Epithelial cell of umbilical artery (primary cell): Measurements from ENCODE around the gene PSME3IP1. TPM values are rescaled to one million over a fixed set of nuclear protein-coding genes. Genes with fewer than 3 reads are reported as not detected.

Source experiments
- total RNA-seq: library from RNA; depleted of rRNA; stranded (reverse); fragments of >200 nt; gene quantifications from 2 replicates; pipeline ENCODE4 v1.2.3, GENCODE V29; 2014

PSME3IP1 gene
- total RNA-seq = 84.8 and 96.1 TPM in 2 replicates

GRCh38 chr16:57185945-57186871 lies at the start of gene PSME3IP1, which contains the start of gene RSPRY1:
Gene PSME3IP1 (minus strand): TSS chr16:57186039. CDS start chr16:57173854, 12,185 bp downstream.
Gene RSPRY1 (plus strand): TSS chr16:57186329. CDS start chr16:57204659, 18,330 bp downstream.

Other genes with a start within 250 kb of the PSME3IP1 start
- gene CETP, start 224.1 kb downstream of the PSME3IP1 start, total RNA-seq = 0.65 and 1.5 TPM in 2 replicates
- gene NLRC5, start 196.5 kb downstream of the PSME3IP1 start, total RNA-seq = 5.5 and 22.8 TPM in 2 replicates
- 47.6 and 49.0 TPM in 2 replicates for gene CPNE2, start 93.5 kb downstream of the PSME3IP1 start, total RNA-seq
- gene RSPRY1, start 290 bp upstream of the PSME3IP1 start, total RNA-seq = 66.7 and 66.9 TPM in 2 replicates
- 78.0 and 120 TPM in 2 replicates for gene ARL2BP, start 59.2 kb upstream of the PSME3IP1 start, total RNA-seq
- gene PLLP, start 98.6 kb upstream of the PSME3IP1 start, total RNA-seq = 1.9 and 7.1 TPM in 2 replicates
- not detected in 2 replicates for gene CCL22, start 172.7 kb upstream of the PSME3IP1 start, total RNA-seq
- gene CX3CL1, start 186.5 kb upstream of the PSME3IP1 start, total RNA-seq = 2.3 and 3.2 TPM in 2 replicates
- not detected in 2 replicates for gene CCL17, start 218.7 kb upstream of the PSME3IP1 start, total RNA-seq